ENCODE measurements around the gene CNTN6. TPM values are rescaled to one million over a fixed set of nuclear protein-coding genes. Genes with fewer than 3 reads are reported as not detected.

The CNTN6 gene
- total RNA-seq, 1 experiment from 2014 or later, result not detected

DNA sequence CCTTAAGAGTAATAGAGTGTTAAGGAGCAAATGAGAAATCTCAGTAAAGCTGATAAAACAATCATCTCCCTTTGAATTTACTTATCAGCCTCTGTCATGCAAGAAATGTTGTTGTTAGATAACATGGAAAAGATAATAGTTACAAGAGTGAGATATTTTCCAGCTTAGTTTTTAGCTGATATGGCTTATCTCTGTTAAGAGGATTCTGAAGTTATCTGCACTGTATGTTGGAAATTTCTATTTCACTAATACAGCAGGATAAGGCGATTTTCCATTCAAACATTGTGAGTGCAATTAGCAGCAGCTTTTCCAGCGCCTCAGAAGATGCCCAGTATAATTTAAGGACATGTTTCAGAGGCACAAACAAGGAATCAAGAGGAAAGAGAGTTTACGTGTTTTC is 262.9 kb downstream of the CNTN6 start:
- Histone ChIP-seq H3K36me3 (ENCODE audit: control insufficient read depth, insufficient read depth, low read length) (no peaks in the 10 kb centered on the region), H3K27ac (ENCODE audit: low read length) (no peak overlapping the region), H3K27me3 (ENCODE audit: control insufficient read depth, insufficient read depth, low read length) (no peaks in the 10 kb centered on the region), H3K4me1 (ENCODE audit: control insufficient read depth, insufficient read depth, low read length) (no peaks in the 10 kb centered on the region), H3K9me3 (ENCODE audit: control insufficient read depth, insufficient read depth, low read depth, low read length) (no peaks in the 10 kb centered on the region), H3K4me3 (ENCODE audit: low read depth in 2 of 2, low read length in 2 of 2) (no peak overlapping the region)
- ATAC-seq (no peak), DNase-seq (ENCODE audit: low read depth, low spot score) (no peak)
- POLR2A ChIA-PET, result no interaction called here
- no peak for TF ChIP-seq TCF7L2 (IDR thresholded peaks at IDR 0.05; ENCODE audit: low read depth, low read length)
- no peak for TF ChIP-seq POLR2AphosphoS5 (IDR thresholded peaks at IDR 0.05; ENCODE audit: low read depth, low read length)
- TF ChIP-seq, protein P1, sequence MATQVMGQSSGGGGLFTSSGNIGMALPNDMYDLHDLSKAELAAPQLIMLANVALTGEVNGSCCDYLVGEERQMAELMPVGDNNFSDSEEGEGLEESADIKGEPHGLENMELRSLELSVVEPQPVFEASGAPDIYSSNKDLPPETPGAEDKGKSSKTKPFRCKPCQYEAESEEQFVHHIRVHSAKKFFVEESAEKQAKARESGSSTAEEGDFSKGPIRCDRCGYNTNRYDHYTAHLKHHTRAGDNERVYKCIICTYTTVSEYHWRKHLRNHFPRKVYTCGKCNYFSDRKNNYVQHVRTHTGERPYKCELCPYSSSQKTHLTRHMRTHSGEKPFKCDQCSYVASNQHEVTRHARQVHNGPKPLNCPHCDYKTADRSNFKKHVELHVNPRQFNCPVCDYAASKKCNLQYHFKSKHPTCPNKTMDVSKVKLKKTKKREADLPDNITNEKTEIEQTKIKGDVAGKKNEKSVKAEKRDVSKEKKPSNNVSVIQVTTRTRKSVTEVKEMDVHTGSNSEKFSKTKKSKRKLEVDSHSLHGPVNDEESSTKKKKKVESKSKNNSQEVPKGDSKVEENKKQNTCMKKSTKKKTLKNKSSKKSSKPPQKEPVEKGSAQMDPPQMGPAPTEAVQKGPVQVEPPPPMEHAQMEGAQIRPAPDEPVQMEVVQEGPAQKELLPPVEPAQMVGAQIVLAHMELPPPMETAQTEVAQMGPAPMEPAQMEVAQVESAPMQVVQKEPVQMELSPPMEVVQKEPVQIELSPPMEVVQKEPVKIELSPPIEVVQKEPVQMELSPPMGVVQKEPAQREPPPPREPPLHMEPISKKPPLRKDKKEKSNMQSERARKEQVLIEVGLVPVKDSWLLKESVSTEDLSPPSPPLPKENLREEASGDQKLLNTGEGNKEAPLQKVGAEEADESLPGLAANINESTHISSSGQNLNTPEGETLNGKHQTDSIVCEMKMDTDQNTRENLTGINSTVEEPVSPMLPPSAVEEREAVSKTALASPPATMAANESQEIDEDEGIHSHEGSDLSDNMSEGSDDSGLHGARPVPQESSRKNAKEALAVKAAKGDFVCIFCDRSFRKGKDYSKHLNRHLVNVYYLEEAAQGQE (IDR thresholded peaks at IDR 0.05; ENCODE audit: insufficient read depth in 1 of 2, low read depth in 2 of 2, low read length in 1 of 2), result no peak
- TF ChIP-seq SIN3A (IDR thresholded peaks at IDR 0.05; ENCODE audit: borderline replicate concordance, insufficient read depth, low read depth, low read length), result no peak
- TF ChIP-seq, protein P2, sequence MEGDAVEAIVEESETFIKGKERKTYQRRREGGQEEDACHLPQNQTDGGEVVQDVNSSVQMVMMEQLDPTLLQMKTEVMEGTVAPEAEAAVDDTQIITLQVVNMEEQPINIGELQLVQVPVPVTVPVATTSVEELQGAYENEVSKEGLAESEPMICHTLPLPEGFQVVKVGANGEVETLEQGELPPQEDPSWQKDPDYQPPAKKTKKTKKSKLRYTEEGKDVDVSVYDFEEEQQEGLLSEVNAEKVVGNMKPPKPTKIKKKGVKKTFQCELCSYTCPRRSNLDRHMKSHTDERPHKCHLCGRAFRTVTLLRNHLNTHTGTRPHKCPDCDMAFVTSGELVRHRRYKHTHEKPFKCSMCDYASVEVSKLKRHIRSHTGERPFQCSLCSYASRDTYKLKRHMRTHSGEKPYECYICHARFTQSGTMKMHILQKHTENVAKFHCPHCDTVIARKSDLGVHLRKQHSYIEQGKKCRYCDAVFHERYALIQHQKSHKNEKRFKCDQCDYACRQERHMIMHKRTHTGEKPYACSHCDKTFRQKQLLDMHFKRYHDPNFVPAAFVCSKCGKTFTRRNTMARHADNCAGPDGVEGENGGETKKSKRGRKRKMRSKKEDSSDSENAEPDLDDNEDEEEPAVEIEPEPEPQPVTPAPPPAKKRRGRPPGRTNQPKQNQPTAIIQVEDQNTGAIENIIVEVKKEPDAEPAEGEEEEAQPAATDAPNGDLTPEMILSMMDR (IDR thresholded peaks at IDR 0.05), result no peak
- no TSS peak for BruUV-seq (replicated peaks)
- intact Hi-C loops (cut with micrococcal nuclease; ENCODE audit: unreplicated experiment), result no loop called here
- CTCF ChIA-PET, result no interaction called here
- in situ Hi-C loops (cut with HindIII; ENCODE audit: low pct_unique_long_range_greater_than_20kb, low sequenced_read_pairs), result no loop called here

DNA sequence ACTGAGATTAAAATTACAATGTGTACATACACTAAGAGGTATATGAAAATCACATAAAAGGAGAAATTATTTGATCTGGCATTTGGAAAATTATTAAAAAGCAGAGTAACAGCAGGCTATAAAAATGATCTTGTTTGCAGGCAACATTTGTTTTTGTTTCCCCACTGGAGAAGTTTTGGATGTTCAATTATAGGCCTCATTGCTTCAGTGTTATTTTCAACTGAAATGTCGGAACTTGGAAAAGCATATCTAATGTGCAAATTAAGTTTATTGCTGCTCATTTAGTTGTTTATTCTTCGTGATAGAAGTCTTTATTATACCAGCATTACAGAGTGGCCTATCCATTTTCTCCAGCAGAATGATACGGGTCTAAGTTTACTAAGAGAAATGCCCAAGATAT is 263.3 kb downstream of the CNTN6 start:
- DNase-seq (ENCODE audit: low read depth, low spot score), result no peak
- no peak overlapping the region for H3K4me3 ChIP-seq (ENCODE audit: low read depth in 2 of 2, low read length in 2 of 2)
- in situ Hi-C loops (cut with HindIII; ENCODE audit: low pct_unique_long_range_greater_than_20kb, low sequenced_read_pairs), result no loop called here
- no peaks in the 10 kb centered on the region for H3K4me1 ChIP-seq (ENCODE audit: control insufficient read depth, insufficient read depth, low read length)
- ATAC-seq, result no peak
- no peak overlapping the region for H3K27ac ChIP-seq (ENCODE audit: low read length)
- ChIA-PET POLR2A (no interaction called here), CTCF (no interaction called here)
- BruUV-seq (replicated peaks), result no TSS peak
- H3K27me3 ChIP-seq (ENCODE audit: control insufficient read depth, insufficient read depth, low read length), result no peaks in the 10 kb centered on the region
- H3K9me3 ChIP-seq (ENCODE audit: control insufficient read depth, insufficient read depth, low read depth, low read length), result no peaks in the 10 kb centered on the region
- no peaks in the 10 kb centered on the region for H3K36me3 ChIP-seq (ENCODE audit: control insufficient read depth, insufficient read depth, low read length)
- TF ChIP-seq, protein P1 (IDR thresholded peaks at IDR 0.05; ENCODE audit: insufficient read depth in 1 of 2, low read depth in 2 of 2, low read length in 1 of 2), result no peak
- TF ChIP-seq SIN3A (IDR thresholded peaks at IDR 0.05; ENCODE audit: borderline replicate concordance, insufficient read depth, low read depth, low read length) (no peak), POLR2AphosphoS5 (IDR thresholded peaks at IDR 0.05; ENCODE audit: low read depth, low read length) (no peak), TCF7L2 (IDR thresholded peaks at IDR 0.05; ENCODE audit: low read depth, low read length) (no peak)
- TF ChIP-seq, protein P2 (IDR thresholded peaks at IDR 0.05), result no peak
- intact Hi-C loops (cut with micrococcal nuclease; ENCODE audit: unreplicated experiment), result no loop called here

Data from Panc1 (cell line).